OCI-LY7 (cell line): ENCODE data around the gene TEX36.

Experiments
- EZH2phosphoT487 ChIP-seq: fragments of 200-600 bp; sonication (generic); IDR thresholded peaks from 2 replicates; pipeline ENCODE4 v1.6.1; 2018; ENCODE audit warnings: low read depth, borderline replicate concordance, mild to moderate bottlenecking, mixed run types, antibody characterized with exemption, low read length, moderate library complexity, mixed read lengths
- TF ChIP-seq, protein P1 (sequence below): fragments of 200-600 bp; sonication (generic); conservative IDR thresholded peaks from 2 replicates; pipeline ENCODE4 v1.5.1; 2014; ENCODE audit warnings: mild to moderate bottlenecking, antibody characterized with exemption, low read length, moderate library complexity, mixed read lengths

DNA sequence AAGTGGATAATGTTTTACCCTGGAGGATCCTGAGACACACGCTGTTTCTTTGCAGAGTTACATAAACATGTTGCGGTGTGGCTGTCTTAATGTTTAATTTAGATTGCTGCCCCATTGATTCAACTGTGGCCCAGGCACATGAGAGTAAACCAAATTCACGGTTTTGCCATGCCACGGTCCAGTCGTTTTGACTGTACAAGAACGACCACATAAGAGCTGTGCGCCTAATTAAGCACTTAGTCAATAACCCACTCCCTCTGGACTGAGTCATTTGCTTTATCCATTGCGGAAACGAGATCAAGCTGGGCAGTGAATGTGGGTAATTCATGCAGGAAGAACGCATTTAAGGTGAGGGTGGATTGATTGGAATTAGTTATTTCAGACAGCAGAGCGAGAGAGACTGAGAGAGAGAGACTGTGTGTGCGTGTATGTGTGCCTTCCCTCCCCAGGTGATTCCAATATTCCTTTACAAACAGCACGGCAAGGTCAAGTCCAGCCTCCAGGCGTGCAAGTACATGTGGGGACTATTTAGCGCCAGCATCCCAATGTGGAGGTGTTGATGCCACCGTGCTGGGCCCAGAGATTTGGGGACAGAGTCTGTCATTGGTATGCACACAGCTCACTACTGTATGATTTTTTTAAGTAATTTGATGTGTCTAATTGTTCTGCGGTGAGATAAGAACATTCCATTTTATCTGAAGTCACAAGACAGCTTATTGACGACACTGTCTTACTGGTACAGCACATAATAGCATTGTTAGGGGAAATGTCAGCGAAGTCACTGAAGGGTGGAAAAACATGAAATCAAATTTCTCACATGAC lies 8.4 kb upstream of the TEX36 start:
- TF ChIP-seq, protein P1, sequence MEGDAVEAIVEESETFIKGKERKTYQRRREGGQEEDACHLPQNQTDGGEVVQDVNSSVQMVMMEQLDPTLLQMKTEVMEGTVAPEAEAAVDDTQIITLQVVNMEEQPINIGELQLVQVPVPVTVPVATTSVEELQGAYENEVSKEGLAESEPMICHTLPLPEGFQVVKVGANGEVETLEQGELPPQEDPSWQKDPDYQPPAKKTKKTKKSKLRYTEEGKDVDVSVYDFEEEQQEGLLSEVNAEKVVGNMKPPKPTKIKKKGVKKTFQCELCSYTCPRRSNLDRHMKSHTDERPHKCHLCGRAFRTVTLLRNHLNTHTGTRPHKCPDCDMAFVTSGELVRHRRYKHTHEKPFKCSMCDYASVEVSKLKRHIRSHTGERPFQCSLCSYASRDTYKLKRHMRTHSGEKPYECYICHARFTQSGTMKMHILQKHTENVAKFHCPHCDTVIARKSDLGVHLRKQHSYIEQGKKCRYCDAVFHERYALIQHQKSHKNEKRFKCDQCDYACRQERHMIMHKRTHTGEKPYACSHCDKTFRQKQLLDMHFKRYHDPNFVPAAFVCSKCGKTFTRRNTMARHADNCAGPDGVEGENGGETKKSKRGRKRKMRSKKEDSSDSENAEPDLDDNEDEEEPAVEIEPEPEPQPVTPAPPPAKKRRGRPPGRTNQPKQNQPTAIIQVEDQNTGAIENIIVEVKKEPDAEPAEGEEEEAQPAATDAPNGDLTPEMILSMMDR, result no peak
- TF ChIP-seq EZH2phosphoT487, result no peak
